Measurements from ENCODE around the gene PCDHGC3.

The PCDHGC3 gene

GRCh38 chr5:141495453-141495811, 19.7 kb downstream of the PCDHGC3 start:
- Histone ChIP-seq H3K4me1 (ENCODE audit: control insufficient read depth, insufficient read depth, low read length) (no peaks in the 10 kb centered on the region), H3K36me3 (ENCODE audit: control insufficient read depth in 2 of 2, insufficient read depth in 1 of 2, low read length in 2 of 2) (no peaks in the 10 kb centered on the region), H3K9me3 (ENCODE audit: control insufficient read depth, insufficient read depth, low read depth, low read length) (no peaks in the 10 kb centered on the region), H3K4me3 (ENCODE audit: low read depth, low read length) (no peak overlapping the region), H3K27ac (ENCODE audit: extremely low read depth, low read depth, low read length) (no peak overlapping the region)
- ChIA-PET POLR2A (no interaction called here), CTCF (interaction anchor here (1.2 kb wide), 1 partner anchor 17 kb away, joined by 3 read pairs; no protein-coding TSS in a partner anchor)
- TF ChIP-seq ZNF366 (tag by site-specific recombination; conservative IDR thresholded peaks at IDR 0.05) (no peak), HOXA7 (CRISPR knock-in tag; IDR thresholded peaks at IDR 0.05; ENCODE audit: borderline replicate concordance) (no peak), ZBTB17 (tag by site-specific recombination; IDR thresholded peaks at IDR 0.05) (no peak), ZNF114 (tag by site-specific recombination; IDR thresholded peaks at IDR 0.05) (no peak), MZF1 (tag by site-specific recombination; IDR thresholded peaks at IDR 0.05; ENCODE audit: borderline replicate concordance) (no peak), ZBTB49 (tag by site-specific recombination; IDR thresholded peaks at IDR 0.05; ENCODE audit: low read depth) (no peak), BCL11A (tag by site-specific recombination; IDR thresholded peaks at IDR 0.05; ENCODE audit: low read depth) (no peak), ZNF211 (tag by site-specific recombination; IDR thresholded peaks at IDR 0.05; ENCODE audit: low read depth) (no peak), ZNF571 (tag by site-specific recombination; IDR thresholded peaks at IDR 0.05) (no peak)
- TF ChIP-seq, protein P1, sequence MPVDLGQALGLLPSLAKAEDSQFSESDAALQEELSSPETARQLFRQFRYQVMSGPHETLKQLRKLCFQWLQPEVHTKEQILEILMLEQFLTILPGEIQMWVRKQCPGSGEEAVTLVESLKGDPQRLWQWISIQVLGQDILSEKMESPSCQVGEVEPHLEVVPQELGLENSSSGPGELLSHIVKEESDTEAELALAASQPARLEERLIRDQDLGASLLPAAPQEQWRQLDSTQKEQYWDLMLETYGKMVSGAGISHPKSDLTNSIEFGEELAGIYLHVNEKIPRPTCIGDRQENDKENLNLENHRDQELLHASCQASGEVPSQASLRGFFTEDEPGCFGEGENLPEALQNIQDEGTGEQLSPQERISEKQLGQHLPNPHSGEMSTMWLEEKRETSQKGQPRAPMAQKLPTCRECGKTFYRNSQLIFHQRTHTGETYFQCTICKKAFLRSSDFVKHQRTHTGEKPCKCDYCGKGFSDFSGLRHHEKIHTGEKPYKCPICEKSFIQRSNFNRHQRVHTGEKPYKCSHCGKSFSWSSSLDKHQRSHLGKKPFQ (tag by site-specific recombination; IDR thresholded peaks at IDR 0.05) = no peak
- TF ChIP-seq, protein P2, sequence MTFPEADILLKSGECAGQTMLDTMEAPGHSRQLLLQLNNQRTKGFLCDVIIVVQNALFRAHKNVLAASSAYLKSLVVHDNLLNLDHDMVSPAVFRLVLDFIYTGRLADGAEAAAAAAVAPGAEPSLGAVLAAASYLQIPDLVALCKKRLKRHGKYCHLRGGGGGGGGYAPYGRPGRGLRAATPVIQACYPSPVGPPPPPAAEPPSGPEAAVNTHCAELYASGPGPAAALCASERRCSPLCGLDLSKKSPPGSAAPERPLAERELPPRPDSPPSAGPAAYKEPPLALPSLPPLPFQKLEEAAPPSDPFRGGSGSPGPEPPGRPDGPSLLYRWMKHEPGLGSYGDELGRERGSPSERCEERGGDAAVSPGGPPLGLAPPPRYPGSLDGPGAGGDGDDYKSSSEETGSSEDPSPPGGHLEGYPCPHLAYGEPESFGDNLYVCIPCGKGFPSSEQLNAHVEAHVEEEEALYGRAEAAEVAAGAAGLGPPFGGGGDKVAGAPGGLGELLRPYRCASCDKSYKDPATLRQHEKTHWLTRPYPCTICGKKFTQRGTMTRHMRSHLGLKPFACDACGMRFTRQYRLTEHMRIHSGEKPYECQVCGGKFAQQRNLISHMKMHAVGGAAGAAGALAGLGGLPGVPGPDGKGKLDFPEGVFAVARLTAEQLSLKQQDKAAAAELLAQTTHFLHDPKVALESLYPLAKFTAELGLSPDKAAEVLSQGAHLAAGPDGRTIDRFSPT (tag by site-specific recombination; IDR thresholded peaks at IDR 0.05) = no peak

DNA sequence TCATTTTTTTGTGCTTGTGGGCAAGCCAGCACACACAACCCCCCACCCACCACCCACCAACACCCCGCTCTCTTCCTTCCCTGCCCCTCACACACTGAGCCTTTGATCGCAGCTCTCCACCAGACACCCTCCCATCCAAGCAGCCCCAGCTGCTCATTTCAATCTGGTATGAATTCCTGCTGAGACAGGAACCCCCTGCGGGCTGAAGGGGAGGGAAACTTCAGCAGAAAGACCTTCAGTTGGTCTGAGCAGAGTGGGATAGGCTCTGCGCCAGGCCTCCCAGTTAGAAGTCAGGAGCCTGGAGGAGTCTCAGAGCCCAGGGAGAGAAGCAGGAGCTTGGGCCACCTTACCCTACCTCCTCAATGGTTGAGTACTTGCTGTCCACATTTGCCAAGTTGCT, 20.3 kb downstream of the PCDHGC3 start:
- TF ChIP-seq ZNF610 (tag by site-specific recombination; IDR thresholded peaks at IDR 0.05; ENCODE audit: borderline replicate concordance) (no peak), ZNF580 (tag by site-specific recombination; IDR thresholded peaks at IDR 0.05) (no peak), TRIM28 (IDR thresholded peaks at IDR 0.05; ENCODE audit: borderline replicate concordance, low read length) (no peak), ZIC2 (tag by site-specific recombination; IDR thresholded peaks at IDR 0.05) (peak; percentile 94), SP3 (tag by site-specific recombination; IDR thresholded peaks at IDR 0.05) (no peak), GLIS1 (tag by site-specific recombination; IDR thresholded peaks at IDR 0.05) (peak; percentile 94)
- Histone ChIP-seq H3K27ac (ENCODE audit: extremely low read depth, low read depth, low read length) (no peak overlapping the region), H3K4me1 (ENCODE audit: control insufficient read depth, insufficient read depth, low read length) (no peaks in the 10 kb centered on the region), H3K4me3 (ENCODE audit: low read depth, low read length) (no peak overlapping the region), H3K36me3 (ENCODE audit: control insufficient read depth in 2 of 2, insufficient read depth in 1 of 2, low read length in 2 of 2) (no peaks in the 10 kb centered on the region), H3K9me3 (ENCODE audit: control insufficient read depth, insufficient read depth, low read depth, low read length) (no peaks in the 10 kb centered on the region)
- CTCF ChIA-PET = interaction anchor here (0.6 to 1.2 kb wide), 3 partner anchors 16 to 161 kb away, joined by 3 read pairs; partner anchors contain the start of gene PCDHGA12
- POLR2A ChIA-PET = no interaction called here

Data from HEK293 (cell line).